HL-60 (cell line): Measurements from ENCODE around the gene MKRN2.

ENCODE experiments used
- DNase-seq, 2 experiments: peaks; one replicate each; pipeline ENCODE4 v3.0.0-alpha.2; 2010 to 2020; ENCODE audit warnings: low read depth in 1 of 2, low spot score in 1 of 2
- H3K27ac ChIP-seq: fragments of 250-450 bp; sonication (Bioruptor Pico); replicated peaks from 2 replicates; pipeline ENCODE4 v1.5.1; 2020; ENCODE audit warnings: mild to moderate bottlenecking, moderate library complexity
- H3K27me3 ChIP-seq: fragments of 250-450 bp; sonication (Bioruptor Pico); 2 replicates; pipeline ENCODE4 v1.5.1; 2021; ENCODE audit warnings: mild to moderate bottlenecking, moderate library complexity; ENCODE audit not compliant: insufficient read depth, poor library complexity, severe bottlenecking
- H3K4me3 ChIP-seq: replicated peaks from 2 replicates; pipeline ENCODE4 v1.5.1; 2011; ENCODE audit warnings: mild to moderate bottlenecking, control low read depth, low read length; ENCODE audit not compliant: insufficient read depth
- GABPA ChIP-seq: IDR thresholded peaks from 2 replicates; pipeline ENCODE4 v1.6.1; 2012; ENCODE audit warnings: low read depth
- POLR2AphosphoS5 ChIP-seq: IDR thresholded peaks from 2 replicates; pipeline ENCODE4 v1.6.1; 2012; ENCODE audit warnings: low read depth
- REST ChIP-seq: IDR thresholded peaks from 2 replicates; pipeline ENCODE4 v1.6.1; 2012; ENCODE audit warnings: low read depth; ENCODE audit not compliant: insufficient replicate concordance
- SPI1 ChIP-seq: IDR thresholded peaks from 2 replicates; pipeline ENCODE4 v1.6.1; 2012; ENCODE audit warnings: low read depth, mild to moderate bottlenecking, borderline replicate concordance
- TF ChIP-seq, protein P1 (sequence below): IDR thresholded peaks from one replicate; pipeline ENCODE4 v1.5.1; 2011; ENCODE audit warnings: low read length, control low read depth, inconsistent platforms; ENCODE audit not compliant: insufficient read depth

Gene MKRN2

DNA sequence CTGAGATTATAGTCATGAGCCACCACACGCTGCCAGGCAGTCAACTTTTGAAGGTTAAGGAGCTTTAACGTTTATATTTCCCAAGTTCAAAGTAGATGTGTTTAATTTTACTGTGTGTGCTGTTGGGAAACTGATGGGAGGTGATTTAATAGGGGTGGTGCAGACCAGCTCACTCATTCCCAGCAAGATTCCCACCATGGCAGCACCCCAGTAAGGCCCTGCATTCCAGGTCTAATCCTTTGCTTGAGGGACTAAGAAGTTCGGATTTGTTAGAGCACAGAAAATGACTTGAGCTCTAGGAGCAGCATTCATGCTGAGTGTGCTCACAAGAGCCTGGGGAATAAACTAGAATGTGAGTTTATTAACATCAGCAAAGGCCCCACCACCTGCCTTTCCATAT is 47.4 kb upstream of the MKRN2 start:
- TF ChIP-seq POLR2AphosphoS5 (no peak), GABPA (no peak), SPI1 (no peak), REST (no peak)
- TF ChIP-seq, protein P1, sequence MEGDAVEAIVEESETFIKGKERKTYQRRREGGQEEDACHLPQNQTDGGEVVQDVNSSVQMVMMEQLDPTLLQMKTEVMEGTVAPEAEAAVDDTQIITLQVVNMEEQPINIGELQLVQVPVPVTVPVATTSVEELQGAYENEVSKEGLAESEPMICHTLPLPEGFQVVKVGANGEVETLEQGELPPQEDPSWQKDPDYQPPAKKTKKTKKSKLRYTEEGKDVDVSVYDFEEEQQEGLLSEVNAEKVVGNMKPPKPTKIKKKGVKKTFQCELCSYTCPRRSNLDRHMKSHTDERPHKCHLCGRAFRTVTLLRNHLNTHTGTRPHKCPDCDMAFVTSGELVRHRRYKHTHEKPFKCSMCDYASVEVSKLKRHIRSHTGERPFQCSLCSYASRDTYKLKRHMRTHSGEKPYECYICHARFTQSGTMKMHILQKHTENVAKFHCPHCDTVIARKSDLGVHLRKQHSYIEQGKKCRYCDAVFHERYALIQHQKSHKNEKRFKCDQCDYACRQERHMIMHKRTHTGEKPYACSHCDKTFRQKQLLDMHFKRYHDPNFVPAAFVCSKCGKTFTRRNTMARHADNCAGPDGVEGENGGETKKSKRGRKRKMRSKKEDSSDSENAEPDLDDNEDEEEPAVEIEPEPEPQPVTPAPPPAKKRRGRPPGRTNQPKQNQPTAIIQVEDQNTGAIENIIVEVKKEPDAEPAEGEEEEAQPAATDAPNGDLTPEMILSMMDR = no peak
- Histone ChIP-seq H3K27ac (no peak overlapping the region), H3K27me3 (no peaks in the 10 kb centered on the region), H3K4me3 (no peak overlapping the region)
- no peak for DNase-seq

DNA sequence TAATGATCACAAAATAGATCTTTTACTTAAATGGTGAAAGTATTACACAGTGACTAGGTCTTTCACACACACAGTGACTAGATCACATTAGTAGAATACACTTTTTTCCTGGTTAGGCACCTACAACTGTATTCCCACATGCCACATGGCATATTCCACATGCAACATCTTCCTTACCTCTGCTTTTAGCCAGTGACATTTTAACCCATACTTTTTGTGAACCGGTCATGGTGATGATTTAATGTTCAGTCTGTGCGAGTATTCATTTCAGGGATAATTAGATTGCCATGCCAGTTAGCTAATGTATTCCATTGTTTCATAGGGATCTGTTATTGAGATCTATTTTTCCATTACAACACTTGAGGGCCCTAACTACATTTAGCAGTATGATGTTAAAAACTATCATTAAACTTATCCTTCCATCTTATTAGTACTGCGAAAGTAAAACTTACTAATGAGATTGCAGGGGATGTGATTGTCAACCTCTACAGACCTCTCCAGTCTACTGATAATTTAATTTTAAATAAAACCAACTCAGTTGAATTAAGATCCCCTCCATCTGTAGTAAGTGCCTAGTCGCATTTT is 44.3 kb upstream of the MKRN2 start:
- DNase-seq = no peak
- H3K27me3 ChIP-seq = no peaks in the 10 kb centered on the region
- TF ChIP-seq SPI1 (no peak), REST (no peak), POLR2AphosphoS5 (no peak)

GRCh38 chr3:12513694-12514446 is 43.0 kb upstream of the MKRN2 start:
- TF ChIP-seq, protein P1 = no peak
- TF ChIP-seq GABPA = no peak
- no peak for TF ChIP-seq POLR2AphosphoS5
- no peak for TF ChIP-seq REST
- DNase-seq = no peak
- H3K4me3 ChIP-seq = no peak overlapping the region
- H3K27ac ChIP-seq = no peak overlapping the region
- H3K27me3 ChIP-seq = no peaks in the 10 kb centered on the region

More for the DNA sequence above, 44.3 kb upstream of the MKRN2 start:
- H3K4me3 ChIP-seq = no peak overlapping the region
- H3K27ac ChIP-seq = no peak overlapping the region
